Kidney glomerular epithelial cell (primary cell): ENCODE data around the gene CDSN.

Source experiments
- DNase-seq: peaks from one replicate; lab custom pipeline; 2025; lab: John Stamatoyannopoulos, UW

CDSN gene

DNA sequence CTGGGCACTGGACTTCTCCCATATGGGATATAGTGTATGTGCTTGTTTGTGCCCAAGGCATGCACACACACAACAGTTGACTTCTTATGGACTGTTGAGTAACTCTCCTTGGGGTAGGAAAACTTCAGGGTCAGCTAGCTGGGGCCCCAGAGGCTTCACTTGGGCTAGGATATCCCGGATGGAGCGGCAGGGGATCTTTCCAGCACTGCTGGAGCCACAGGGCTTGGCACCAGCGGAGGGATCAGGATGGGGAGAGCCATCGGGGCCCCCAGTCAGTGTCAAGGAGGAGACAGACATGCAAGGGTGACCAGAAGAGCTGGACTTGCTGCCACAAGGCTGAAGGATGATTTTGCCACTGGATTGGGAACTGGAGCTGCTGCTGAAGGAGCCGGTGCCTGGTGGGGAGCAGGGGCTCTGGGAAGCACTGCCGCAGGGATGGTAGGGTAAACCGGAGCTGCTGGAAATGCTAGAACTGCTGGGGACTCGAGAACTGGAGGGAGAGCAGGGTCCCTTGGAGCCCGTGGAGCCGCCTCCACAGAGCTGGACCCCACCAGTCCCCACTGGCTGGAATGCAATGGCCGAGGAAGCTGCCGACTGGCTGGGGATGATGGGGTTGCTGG, 4.2 kb downstream of the CDSN start:
- no peak for DNase-seq

DNA sequence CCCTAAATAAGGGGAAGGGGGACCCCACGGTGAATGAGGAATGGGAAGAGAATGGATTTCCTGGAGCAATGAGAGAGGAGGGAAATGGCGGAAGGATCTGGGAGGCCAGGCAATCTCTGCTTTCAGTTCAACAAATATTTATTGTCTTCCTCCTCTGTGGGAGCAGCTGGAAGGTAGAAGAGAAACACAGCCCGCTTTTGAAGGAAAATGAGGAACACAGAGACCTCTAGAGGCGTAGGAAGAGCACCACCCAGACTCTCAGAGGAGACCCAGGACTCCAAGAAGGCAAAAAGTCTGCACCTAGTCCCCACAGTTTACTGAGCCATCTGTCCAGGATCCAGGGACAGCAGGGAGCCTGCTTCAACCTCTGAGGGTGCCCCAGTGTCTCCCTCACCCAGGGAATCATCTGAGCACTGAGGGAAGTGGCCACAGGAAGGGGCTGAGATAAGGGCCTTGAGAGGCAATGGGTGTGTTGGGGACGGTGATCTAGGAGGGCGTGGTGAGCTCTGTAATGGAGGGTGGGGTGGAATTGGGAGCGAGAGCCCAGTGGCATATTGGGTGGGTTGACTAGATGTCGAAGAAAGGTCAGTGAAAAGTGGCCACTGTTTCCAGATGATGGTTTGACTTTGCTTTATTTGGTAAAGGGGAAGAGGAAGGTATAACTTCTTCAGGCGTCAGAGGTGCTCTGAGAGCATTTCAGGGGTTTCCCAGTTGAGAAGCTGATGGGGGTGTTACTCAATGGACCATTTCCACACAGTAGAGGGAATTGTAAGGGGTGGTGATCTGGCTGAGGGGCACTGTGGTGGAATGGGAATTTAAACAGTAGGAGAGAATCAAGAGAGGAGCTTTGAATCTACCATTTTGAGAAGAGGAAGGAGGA, 5.0 kb downstream of the CDSN start:
- peak; percentile 45 for DNase-seq

DNA sequence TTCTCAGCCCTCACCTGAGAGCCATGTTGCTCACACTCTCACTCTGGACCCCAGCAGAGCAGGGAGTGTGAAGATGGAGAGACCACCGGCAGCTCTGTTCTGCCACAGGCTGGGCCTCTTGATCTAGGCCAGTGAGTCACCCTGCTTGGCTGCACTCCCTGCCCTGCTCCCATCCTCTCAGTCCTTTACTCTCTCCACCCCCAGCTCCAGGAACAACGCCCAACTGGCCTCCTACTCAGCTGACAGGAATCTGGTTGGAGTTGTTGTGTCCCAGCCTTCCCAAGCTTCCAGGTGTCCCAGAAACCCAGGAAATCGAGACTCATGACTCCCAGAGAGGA, 5.7 kb downstream of the CDSN start, which contains the start of gene PSORS1C1:
TSS of gene PSORS1C1 (plus strand) at position 260 of the 338 bp plus-strand sequence. CDS start 14,833 bp downstream, outside the sequence.
- DNase-seq = peak; percentile 94

DNA sequence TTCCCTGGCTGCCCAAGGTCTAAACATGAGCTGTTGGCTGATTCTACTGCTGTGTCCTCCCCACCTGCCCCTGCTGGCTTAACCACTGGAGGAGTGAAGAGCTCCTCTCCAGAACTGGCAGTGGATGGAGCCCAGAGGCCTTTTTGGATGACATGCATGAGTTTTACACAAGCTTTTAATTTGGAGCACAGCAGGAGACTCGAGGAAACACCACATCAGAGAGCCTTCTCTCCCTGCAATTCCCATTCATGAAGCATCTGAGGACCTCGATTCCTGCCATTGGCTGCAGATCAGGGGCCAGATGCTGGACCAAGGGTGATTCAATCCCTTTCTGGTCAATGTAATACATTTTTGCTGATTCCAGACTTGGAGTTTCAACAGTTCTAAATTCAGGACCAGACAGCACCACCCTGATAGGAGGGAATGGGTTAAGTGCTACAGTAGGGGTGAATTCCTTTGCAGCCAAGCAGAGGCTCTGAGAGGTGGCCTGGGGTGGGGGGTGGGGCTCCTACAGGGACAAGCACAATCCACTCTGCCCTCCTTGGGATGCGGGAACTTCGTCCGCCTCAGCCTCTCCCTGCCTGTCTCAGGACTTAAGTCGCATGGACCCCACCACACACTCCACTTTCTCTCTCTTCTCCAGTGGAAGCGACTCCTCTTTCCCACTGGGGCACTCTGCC, 6.2 kb downstream of the CDSN start:
- DNase-seq = no peak

DNA sequence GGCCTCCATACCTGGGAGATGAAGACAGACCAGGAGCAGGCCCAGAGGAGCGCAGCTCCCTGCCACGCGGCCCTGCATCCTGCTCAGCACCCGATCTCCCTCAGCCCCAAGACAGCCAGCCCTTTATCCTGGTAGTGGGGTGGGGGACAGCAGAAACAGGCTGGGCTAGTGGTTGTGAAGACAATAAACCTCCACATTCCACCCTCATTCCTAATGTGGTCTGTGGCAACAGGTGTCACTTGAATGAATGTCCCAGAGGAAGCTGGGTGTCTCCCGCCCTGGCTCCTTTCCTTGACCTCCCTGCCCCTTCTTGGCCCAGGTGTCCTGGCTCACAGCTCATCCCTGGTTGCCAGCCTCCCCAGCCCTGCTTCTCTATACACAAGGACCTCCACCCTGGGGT, 7.8 kb downstream of the CDSN start, which contains the start of gene C6orf15:
TSS of gene C6orf15 (minus strand) at position 98 of the 400 bp plus-strand sequence. CDS start at position 78, 20 bp downstream.
- DNase-seq = no peak

- no peak for DNase-seq
These were observed 8.5 kb downstream of the CDSN start for GRCh38 chr6:31111712-31112111.

- no peak for DNase-seq
These were observed 9.2 kb downstream of the CDSN start for GRCh38 chr6:31110825-31111582.

DNA sequence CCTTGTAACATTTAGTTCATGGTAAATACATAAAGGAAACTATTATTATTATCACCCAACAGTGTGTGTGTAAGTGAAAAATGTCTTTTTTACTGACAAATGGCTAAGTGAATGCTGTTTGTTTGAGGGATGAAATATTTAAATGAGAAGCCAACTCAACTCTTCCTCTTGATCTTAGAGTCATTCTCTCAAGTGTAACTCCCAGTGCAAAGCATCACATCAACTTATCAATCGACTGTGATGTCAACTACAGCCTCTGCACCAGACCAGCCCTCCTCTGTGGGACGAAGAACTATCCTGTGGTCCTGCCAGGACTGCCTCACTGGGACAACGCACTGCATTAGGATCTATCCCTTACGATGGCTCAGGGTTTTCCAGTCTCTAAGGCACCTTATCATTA, 13.2 kb downstream of the CDSN start:
- no peak for DNase-seq

DNA sequence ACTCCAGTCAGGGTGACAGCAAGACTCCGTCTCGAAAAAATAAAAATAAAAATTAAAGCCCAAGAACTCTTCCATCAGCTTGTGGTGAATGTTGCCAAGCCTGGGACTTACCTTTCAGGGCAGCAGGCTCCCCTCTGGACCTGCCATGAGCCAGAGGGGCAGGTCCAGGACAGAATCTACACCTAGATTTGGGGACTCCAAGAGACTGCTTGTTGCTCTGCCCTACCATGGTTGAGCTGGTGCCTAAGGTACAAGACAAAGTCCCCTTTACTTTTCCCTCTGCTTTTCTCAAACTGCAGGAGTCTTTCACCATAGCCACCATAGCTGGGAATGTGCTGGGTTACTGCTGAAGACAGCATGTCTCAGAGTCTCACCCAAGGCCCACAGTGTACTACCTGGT, 17.1 kb downstream of the CDSN start:
- DNase-seq = no peak

DNA sequence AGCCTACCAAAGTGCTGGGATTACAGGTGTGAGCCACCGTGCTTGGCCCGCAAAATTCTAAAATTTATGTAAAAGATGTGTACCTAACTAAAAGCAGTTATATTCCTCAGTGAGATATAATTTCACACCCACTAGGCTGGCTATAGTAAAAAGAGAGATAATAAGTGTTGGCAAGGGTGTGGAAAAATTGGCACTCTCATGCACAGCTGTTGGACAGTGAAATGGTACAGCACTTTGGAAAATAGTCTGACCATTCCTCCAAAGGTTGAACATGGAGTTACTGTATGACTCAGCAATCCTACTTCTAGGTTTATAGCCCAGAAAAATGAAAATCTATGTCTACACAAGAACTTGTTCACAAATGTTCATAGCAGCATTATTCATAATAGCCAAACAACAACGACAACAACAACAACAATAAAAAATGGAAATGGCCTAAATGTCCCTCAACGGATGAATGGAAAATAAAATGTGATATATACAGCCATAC, 21.8 kb downstream of the CDSN start:
- no peak for DNase-seq

DNA sequence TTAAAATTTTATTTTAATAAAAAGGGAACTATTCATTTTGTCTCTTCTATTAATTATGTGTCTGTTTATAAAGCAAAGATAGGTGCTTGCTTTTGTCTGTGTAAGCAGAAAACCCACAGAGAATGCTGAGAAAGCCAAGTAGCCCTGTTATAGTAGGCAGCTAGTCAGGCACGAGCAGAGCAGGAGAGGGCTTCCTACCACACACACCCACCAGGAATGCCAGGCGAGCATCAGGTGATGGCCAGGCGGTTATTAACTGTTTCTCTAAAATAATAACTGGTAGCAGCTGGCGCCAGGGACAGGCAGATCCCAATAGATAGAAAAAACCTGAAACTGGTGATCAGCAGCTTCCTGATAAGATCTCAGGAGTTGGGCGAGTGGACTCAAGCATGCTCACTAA, 23.6 kb downstream of the CDSN start:
- no peak for DNase-seq

DNA sequence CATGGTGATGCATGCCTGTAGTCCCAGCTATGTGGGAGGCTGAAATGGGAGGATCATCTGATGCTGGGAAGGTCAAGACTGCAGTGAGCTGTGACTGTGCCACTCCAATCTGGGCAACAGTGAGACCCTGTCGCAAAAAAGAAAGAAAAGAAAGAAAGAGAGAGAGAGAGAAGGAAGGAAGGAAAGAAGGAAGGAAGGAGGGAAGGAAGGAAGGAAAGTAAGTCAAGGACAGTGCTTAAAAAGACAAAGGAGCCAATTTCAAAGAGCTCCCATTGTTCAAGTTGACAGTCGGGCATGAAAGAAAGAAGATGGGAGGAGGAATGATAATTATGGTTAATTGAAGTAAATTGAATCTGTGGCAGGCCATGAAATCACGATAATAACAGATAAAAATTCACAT, 24.0 kb downstream of the CDSN start:
- no peak for DNase-seq

DNA sequence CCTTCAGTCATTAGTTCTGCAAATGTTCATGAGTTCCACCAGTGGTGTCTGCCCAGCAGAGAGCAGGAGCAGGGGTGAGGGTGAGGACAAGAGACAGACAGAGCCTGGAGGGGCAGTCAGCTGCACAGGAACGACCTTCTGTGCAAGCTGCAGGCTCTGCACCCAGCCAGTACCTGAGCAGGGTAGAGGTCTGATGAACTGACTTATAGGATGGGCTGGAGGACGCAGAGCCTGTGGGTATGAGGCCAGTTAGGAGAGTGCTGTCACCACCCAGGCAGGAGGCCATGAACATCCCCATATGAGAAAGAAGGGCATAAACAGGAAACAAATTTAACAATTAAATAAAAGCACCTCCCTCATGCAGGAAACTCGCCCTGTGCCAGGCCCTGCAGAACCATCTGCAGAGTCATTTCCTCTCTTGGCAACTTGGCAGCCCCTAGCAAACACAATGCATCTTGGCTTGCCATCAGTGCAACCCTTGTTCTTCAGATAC, 25.8 kb downstream of the CDSN start:
- DNase-seq = no peak

DNA sequence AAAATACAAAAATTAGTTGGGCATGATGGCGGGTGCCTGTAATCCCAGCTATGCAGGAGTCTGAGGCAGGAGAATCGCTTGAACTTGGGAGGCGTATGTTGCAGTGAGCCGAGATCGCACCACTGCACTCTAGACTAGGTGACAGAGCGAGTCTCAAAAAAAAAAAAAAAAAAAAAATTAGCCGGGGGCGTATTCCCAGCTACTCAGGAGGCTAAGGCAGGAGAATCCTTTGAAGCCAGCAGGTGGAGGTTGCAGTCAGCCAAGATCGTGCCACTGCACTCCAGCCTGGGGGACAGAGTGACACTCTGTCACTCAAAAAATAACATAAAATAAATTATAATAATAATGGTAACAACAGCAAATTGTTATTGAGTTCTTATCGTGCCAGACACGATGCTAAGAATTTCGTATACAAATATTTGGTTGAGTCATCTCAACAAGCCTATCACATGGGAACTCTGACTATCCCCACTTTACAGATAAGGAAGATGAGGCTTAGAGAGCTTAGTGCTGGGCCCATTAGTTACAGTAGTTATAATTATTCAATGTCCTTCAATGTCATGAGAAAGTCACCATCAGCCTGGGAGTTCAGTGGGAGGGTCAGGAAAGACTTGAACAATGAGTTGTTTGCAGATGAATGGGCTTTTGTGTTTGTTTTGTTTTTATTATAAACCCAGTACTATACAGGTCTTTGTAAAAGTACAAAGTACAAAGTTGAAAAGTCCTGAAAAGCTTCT, 27.3 kb downstream of the CDSN start:
- no peak for DNase-seq

- no peak for DNase-seq
These were observed 28.0 kb downstream of the CDSN start for GRCh38 chr6:31092238-31092637.

- DNase-seq = no peak
These were observed 28.6 kb downstream of the CDSN start for GRCh38 chr6:31091680-31092079.

DNA sequence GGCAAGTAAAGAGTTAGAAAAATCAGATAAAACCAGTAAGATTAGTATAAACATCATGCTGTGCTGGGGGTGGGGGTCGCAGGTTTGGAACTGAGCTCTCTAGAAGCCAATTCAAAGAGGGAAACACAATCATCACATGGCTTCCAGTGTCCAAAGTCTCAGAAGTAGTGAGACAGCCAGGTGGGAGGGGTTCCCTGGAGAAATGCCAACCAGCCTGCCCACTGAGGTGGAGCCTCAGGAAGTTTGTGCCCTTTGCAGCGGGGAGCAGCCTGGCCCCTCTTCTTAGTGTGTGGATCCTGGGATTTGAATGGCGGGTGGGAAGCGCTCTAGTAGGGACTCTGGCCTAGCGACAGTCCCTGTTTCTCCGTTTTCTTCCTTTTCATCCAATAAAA, 29.3 kb downstream of the CDSN start:
- DNase-seq = no peak

GRCh38 chr6:31090275-31090972, 29.8 kb downstream of the CDSN start:
- no peak for DNase-seq

GRCh38 chr6:31087494-31088089, 32.7 kb downstream of the CDSN start:
- peak; percentile 85 for DNase-seq
